Stimulated activated CD4-positive, alpha-beta T cell treated with anti-CD3 and anti-CD28 coated beads, Interleukin-1b, Interleukin-23, amount 100 ng/mL, for 24 hours (primary cell): ENCODE measurements around the gene AFAP1L2.

Source experiments
- DNase-seq, 4 experiments: peaks; one replicate each; pipeline ENCODE4 v3.0.0-alpha.2; 2020; ENCODE audit warnings: low read depth in 4 of 4, low spot score in 1 of 4

Gene AFAP1L2

GRCh38 chr10:114412907-114413797 lies 8.8 kb upstream of the AFAP1L2 start:
- no peak for DNase-seq

DNA sequence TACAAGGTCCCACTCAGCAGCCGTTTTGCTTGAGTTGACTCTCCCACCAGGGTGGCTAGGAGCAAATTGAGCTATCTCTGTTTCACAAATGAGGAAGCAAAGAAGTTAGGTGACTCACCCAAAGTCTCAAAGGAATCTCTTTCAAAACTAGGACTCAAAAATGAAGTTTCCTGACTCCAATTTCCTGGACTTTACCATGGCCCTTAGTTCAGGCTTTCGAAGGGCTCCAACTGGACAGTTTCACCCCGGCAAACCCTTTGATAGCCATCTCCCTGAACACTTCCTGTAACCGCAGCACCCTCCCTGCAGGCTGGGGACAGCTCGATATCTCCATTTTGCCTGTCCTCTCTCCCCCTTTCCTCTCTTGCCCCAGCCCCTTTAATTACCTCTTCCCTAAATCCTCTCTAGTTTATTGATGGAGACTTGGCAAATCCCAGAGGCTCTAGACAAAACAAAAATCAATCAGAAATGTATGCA lies 4.7 kb upstream of the AFAP1L2 start:
- DNase-seq = no peak

DNA sequence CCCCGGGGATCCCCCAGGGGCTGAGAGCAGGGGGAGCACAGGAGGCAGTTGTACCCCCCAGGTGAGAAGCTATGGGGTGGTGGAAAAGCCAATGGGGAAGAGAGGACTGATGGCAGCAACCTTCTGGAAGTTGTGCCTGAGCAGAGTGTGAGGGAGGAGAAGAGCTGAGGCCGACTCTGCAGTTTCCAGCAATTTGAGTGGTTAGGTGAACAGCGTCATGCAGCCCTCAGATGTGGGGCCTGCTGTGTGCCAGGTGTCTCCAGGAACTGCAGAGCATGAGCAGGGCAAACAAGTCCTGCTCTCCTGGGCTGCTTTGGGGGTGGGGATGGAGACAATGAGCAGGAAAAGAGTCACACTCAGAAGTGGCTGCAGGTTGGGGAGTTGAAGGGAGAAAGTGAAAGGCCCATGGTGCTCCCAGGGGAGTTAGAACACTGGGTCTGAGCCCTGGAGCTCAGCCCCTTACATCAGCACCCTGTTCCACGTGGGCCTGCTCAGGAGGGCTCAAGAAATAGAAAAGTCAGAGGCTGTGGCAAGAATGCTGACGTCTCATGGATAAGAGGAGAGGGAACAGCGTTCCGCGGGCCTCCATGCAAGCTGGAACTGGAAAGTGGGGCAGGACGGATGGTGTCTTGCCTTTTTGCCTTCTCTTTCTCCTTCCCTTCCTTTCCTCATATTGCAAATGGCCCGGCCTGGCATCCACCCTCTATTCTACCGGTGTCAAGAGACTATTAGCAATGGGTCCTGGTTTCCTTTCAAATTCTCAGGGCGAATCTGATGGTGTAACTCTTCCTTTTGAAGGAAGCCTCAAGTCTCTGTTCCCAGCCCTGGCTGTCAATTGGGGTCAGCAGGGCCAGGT lies 4.0 kb upstream of the AFAP1L2 start:
- no peak for DNase-seq

DNA sequence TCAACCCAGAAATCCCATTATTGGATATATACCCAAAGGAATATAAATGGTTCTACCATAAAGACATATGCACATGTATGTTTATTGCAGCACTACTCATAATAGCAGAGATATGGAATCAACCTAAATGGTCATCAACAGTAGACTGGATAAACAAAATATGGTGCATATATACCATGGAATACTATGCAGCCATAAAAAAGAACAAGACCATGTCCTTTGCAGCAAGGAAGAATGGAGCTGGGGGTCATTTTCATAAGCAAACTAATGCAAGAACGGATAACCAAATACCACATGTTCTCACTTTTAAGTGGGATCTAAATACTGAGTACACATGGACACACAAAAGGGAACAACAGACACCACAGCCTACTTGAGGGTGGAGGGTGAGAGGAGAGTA lies 2.2 kb upstream of the AFAP1L2 start:
- no peak for DNase-seq

DNA sequence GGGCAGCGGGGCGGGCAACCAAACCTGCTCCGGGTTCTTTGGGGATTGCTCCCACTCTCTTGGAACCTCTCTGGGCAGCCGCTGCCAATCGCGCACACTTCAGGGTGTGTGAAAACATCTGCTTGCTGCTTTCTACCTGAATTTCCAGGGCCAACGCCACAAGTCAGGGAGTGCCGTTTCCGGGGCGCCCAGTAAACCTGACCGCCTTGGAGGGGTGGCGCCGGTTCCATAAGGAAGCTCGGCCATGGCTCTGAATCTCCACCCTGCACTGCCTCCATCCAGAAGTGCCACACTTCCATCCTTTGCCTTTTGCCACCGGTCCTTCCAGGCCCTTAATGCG lies 679 bp upstream of the AFAP1L2 start:
- no peak for DNase-seq

DNA sequence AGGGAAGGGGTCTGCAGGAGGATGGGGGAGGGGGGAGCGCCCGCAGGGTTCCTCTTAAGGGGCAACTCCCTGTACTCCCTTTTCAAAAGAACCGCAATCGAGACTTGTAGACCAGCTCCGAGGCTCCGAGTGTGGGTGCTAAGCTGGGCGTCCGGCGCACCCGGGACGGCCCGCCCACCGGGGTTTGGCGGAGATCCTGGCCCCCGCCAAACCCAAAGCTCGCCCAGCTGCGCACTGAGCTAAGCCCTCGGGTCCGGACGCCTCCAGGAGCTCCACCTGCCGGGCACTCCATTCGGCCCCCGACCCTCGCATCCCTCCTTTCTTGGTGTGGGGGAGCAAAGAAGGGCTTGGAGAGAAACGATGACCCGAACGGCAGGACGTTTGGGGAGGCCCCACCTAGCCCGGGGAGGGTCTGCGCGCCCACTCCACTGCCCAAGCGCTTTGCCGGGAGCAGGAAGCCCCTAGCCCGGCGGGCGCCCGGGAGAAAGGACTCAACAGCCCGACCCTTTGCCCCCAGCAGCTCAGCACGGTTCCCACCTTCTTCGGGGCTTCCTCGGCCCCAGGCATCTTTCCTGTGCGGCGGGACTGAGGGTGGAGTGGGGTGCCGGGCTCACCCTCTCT lies 651 bp downstream of the AFAP1L2 start:
- no peak for DNase-seq

DNA sequence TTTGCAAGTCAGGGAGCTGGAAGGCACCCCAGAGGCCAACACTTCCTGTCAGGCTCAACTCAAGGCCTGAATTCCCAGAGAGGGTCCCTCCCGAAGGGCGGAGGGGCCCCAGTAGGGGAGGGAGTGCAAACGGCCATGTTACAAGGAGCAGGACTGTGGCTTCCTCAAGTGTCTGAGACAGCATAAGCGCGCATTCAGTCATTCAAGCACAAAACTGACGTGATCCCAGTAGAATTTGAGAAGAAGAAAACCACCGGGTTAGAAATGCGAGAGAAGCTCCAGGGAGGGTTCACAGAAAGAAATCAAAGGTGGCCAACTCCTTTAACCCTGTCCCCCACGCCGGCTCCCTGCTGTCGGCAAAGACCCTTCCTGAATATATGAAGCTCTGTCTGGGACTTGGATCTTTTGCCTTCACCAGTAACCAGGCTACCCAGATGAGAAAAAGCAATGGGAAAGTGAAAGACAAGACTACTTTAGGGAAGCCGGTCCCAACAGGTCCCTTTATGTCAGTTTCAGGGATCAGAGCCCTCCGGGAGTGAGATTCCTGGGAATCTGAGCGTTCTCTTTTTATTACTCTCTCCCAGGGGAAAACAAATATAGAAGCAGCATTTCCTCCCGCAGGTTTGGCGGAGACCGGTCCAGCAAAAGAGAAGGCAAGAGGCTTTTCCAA lies 1.3 kb downstream of the AFAP1L2 start:
- no peak for DNase-seq

- DNase-seq = no peak
Observed at GRCh38 chr10:114402233-114402632, 2.1 kb downstream of the AFAP1L2 start.

DNA sequence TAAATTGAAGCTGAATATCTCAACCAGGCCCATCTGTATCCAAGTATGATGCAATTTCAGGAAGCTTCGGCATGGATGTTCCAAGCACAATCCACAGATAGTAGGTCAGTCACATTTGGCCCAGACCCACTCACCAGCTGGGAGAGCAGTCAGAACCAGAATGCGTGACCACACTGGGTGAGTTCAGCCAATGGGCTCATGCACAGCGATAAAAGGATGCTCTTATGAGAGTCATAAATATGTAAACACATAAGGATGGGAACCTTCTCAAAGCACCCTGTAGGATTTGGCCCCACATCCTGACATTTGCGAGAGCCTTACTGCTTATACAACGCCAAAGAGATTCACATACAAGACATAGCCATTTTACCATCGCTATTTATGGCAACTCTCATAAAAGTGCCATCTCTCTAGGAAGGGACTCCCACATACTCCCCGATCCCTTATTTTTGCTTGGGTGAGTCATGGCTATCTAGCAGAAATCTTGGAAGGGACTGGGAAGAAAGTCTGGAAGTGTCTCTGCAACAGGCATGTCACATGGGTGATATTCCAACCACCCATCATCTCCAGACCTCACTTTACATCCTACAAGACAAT lies 3.0 kb downstream of the AFAP1L2 start:
- no peak for DNase-seq

DNA sequence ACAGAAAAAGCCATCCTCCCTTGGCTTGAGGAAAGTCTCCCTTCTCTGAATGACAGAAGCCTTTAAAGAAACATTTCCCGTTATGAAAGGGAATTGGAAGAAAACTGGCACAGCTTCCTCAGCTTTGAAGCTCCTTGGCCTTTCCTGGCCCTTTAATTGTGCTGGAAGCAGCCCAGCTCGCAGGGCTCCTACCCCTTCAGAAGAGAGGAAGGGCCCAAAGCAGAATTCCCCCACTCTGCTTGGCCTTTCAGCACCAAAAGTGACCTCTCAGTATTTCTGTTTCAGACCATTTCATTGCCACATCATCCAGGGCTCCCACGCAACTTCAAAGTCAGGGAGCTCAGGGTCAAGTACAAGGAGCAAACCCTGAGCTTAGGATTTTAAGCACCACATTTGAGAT lies 4.2 kb downstream of the AFAP1L2 start:
- DNase-seq = no peak

DNA sequence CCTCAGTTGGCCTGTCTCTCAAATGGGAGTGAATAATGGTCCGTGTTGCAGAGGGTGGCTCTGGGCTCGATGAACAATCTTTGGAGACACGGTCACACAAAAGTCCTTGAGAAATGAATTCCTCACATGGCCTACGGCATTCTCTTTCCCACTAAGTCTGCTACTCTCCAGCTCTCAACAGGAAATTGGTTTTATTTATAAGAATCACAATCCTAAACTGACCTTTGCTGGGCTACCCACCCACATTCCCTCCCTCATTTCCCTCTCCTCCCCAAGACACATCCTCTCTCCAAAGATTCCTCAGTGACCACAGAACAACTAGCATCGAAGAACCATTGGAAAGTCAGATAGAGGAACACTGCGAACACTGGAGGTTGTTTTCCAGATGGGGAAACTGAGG lies 4.7 kb downstream of the AFAP1L2 start:
- DNase-seq = no peak

- no peak for DNase-seq
Observed at GRCh38 chr10:114398587-114399331, 5.5 kb downstream of the AFAP1L2 start.

- no peak for DNase-seq
Observed at GRCh38 chr10:114397651-114398145, 6.6 kb downstream of the AFAP1L2 start.

GRCh38 chr10:114396464-114396863 lies 7.8 kb downstream of the AFAP1L2 start:
- no peak for DNase-seq

GRCh38 chr10:114395366-114396022 lies 8.8 kb downstream of the AFAP1L2 start:
- no peak for DNase-seq

DNA sequence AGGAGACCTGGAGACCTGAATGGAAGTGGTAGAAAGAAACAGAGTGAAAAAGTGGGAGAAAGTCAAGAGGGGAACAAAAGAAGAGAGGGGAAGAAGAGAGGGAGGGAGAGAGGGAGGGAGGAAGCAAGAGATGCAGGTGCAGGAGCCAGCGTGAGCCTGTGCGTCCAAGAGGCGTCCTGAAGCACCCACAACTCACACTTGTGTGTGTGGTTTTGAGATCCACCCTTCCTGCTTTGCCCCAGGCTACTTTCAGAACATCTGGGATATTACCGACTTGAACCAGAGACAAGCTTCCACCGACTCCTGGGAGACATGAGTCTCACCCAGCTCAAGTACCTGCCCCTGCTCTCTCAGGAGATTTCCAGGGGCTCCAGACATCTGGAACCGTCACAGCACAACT lies 9.8 kb downstream of the AFAP1L2 start:
- DNase-seq = no peak

DNA sequence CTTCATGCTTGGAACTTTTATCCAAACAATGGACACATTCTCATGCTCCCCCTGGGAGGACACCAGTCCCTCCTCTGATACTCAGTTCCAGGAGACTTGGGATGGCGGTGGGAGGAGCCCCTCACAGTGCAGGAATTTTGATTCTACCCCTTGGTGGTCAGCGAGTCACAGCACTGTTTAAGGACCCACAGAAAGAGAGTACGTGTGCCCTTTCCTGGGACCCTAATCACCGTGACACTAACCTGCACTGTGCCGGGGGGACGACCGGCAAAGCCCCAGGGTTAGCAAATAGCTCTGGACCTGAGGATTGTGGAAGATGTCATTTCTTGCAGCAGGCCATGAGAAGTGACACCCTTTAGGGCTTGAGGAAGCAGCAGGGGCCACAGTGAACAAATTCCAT lies 10.4 kb downstream of the AFAP1L2 start:
- no peak for DNase-seq

DNA sequence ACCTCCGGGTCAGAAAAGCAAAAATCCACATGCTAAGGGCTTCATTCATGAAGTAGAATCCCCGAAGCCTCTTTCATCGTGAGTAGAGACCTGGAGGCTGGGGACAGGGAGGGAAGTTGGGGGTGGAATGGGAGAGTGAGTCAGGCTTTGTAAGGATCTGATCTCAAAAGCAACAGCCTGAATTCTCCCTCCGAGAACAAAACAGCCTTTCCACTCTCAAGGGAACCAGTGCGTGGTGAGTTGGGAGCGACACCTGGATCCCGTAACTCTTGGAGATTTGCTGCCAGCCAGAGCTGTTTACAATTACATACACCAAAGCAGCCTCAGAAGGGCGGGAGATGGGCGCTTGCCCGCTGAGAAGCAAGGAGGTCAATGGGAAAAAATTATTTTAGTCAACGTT lies 10.8 kb downstream of the AFAP1L2 start:
- DNase-seq = no peak

GRCh38 chr10:114392112-114392835 lies 12.0 kb downstream of the AFAP1L2 start:
- DNase-seq = no peak
